SK-N-MC (cell line): ENCODE data around the gene SMG7.

Experiments used
- EZH2 ChIP-seq: fragments of 200-600 bp; sonication (generic); IDR thresholded peaks from one replicate; pipeline ENCODE4 v1.6.1; 2017; ENCODE audit warnings: antibody characterized with exemption
- FOXP2 ChIP-seq: optimal IDR thresholded peaks from 2 replicates; pipeline ENCODE3; 2011; ENCODE audit warnings: mild to moderate bottlenecking, moderate library complexity; ENCODE audit not compliant: insufficient read depth; ENCODE audit errors: extremely low read length, control extremely low read depth
- POLR2AphosphoS5 ChIP-seq: IDR thresholded peaks from 2 replicates; pipeline ENCODE4 v1.6.1; 2012; ENCODE audit warnings: mild to moderate bottlenecking, low read depth, low read length, borderline replicate concordance

GRCh38 chr1:183551924-183552323, 79.6 kb downstream of the SMG7 start:
- TF ChIP-seq EZH2 (no peak), POLR2AphosphoS5 (no peak), FOXP2 (no peak)
